Thyroid gland (tissue), 4 donors: ENCODE data around the gene PCIF1. TPM values are rescaled to one million over a fixed set of nuclear protein-coding genes. Genes with fewer than 3 reads are reported as not detected.
A peak's percentile ranks its signal among the peaks of the same experiment; 100 is the strongest.
"Not testable (repeated sequence)": the region's sequence is repeated elsewhere in the genome, so short reads cannot be mapped to it uniquely, and the experiment has no call there.

Experiments
- DNase-seq, 2 donors: peaks; one replicate each; pipeline ENCODE4 v3.0.0-alpha.2; 2019
- H3K27ac ChIP-seq, 3 donors: fragments of 200-600 bp; sonication (generic); 1 replicate in 2 of 3; 2 replicates in 1 of 3; pipeline ENCODE4 v1.5.1; 2016 to 2019; ENCODE audit warnings: mild to moderate bottlenecking in 1 of 3, moderate library complexity in 1 of 3
- H3K27me3 ChIP-seq: fragments of 200-600 bp; sonication (generic); one replicate; pipeline ENCODE4 v1.5.1; 2019
- H3K36me3 ChIP-seq, 2 donors: fragments of 200-600 bp; sonication (generic); one replicate each; pipeline ENCODE4 v1.5.1; 2016 to 2019
- H3K4me1 ChIP-seq, 2 donors: fragments of 200-600 bp; sonication (generic); one replicate each; pipeline ENCODE4 v1.5.1; 2017 to 2019
- H3K4me3 ChIP-seq, 3 donors: fragments of 200-600 bp; sonication (generic); replicated peaks in 1 of 3; 1 replicate in 2 of 3; 2 replicates in 1 of 3; pipeline ENCODE4 v1.5.1; 2016; ENCODE audit warnings: mild to moderate bottlenecking in 1 of 3
- H3K9me3 ChIP-seq: fragments of 200-600 bp; sonication (generic); one replicate; pipeline ENCODE4 v1.5.1; 2017
- CTCF ChIP-seq, 6 experiments: fragments of 200-600 bp in 3 of 6; fragments of 450-650 bp in 3 of 6; sonication (generic) in 3 of 6; IDR thresholded peaks; one replicate each; pipeline ENCODE4 v1.5.1; 2016 to 2019; ENCODE audit warnings: antibody characterized with exemption in 6 of 6, mild to moderate bottlenecking in 2 of 6, inconsistent platforms in 1 of 6, moderate library complexity in 1 of 6
- POLR2A ChIP-seq, 2 donors: fragments of 450-650 bp; IDR thresholded peaks; one replicate each; pipeline ENCODE4 v1.6.1; 2017; ENCODE audit warnings: antibody characterized with exemption in 2 of 2, mild to moderate bottlenecking in 2 of 2, moderate library complexity in 1 of 2
- WGBS, 2 donors: methylation state at CpG; one replicate each; pipeline ENCODE4 v1.1.5; 2017; 5-methylcytosine and 5-hydroxymethylcytosine counted together
- intact Hi-C: fragments of 100-400 bp; cut with DNase I; formaldehyde crosslinking; loops from one replicate; pipeline ENCODE4 v1.15.1; 2023
- total RNA-seq, 4 donors: library from RNA; depleted of rRNA; stranded (reverse); fragments of >200 nt; gene quantifications; one replicate each; pipeline ENCODE4 v1.2.3, GENCODE V29; 2016

Gene PCIF1
- total RNA-seq, 4 donors from 2014 or later: 28.1 to 63.6 (median 49.1) TPM

GRCh38 chr20:45925821-45926506 is 8.5 kb upstream of the PCIF1 start:
- Histone ChIP-seq H3K27me3 (no peaks in the 10 kb centered on the region), H3K36me3 (no peaks in the 10 kb centered on the region), H3K4me1 (peaks cover 6 to 12% of the 10 kb centered on the region in 2 donors), H3K9me3 (no peaks in the 10 kb centered on the region), H3K27ac (no peak overlapping the region), H3K4me3 (no peak overlapping the region)
- 47 to 55% methylated on average over 8 to 9 of the region's 9 CpGs for WGBS, 2 donors
- DNase-seq: no peak
- intact Hi-C loops: no loop called here
- no peak for TF ChIP-seq POLR2A (IDR thresholded peaks at IDR 0.05)
- no peak for TF ChIP-seq CTCF (IDR thresholded peaks at IDR 0.05)

- WGBS, 2 donors: 73 to 77% methylated on average over 2 of the region's 2 CpGs
- no peak for DNase-seq
- no peak overlapping the region for H3K27ac ChIP-seq
- TF ChIP-seq POLR2A (IDR thresholded peaks at IDR 0.05): no peak
- no peak for TF ChIP-seq CTCF (IDR thresholded peaks at IDR 0.05)
- H3K9me3 ChIP-seq: no peaks in the 10 kb centered on the region
- no peaks in the 10 kb centered on the region for H3K27me3 ChIP-seq
- H3K4me3 ChIP-seq: no peak overlapping the region
- intact Hi-C loops: no loop called here
- H3K36me3 ChIP-seq: no peaks in the 10 kb centered on the region
- peaks cover 6 to 12% of the 10 kb centered on the region in 2 donors for H3K4me1 ChIP-seq
These were observed 7.8 kb upstream of the PCIF1 start for GRCh38 chr20:45926731-45927070.

- 78 to 79% methylated on average over 11 to 14 of the region's 14 CpGs for WGBS, 2 donors
- Histone ChIP-seq H3K27me3 (no peaks in the 10 kb centered on the region), H3K4me1 (peaks cover 6 to 12% of the 10 kb centered on the region in 2 donors), H3K36me3 (no peaks in the 10 kb centered on the region), H3K4me3 (no peak overlapping the region), H3K9me3 (no peaks in the 10 kb centered on the region), H3K27ac (no peak overlapping the region)
- no peak for TF ChIP-seq CTCF (IDR thresholded peaks at IDR 0.05)
- no peak for TF ChIP-seq POLR2A (IDR thresholded peaks at IDR 0.05)
- no peak for DNase-seq
- intact Hi-C loops: no loop called here
These were observed 7.2 kb upstream of the PCIF1 start for GRCh38 chr20:45927071-45927878.

- not testable (repeated sequence) for H3K9me3 ChIP-seq, H3K36me3 ChIP-seq, H3K4me3 ChIP-seq, DNase-seq, H3K27ac ChIP-seq, H3K27me3 ChIP-seq
- peaks cover 14% of the 10 kb centered on the region in 2 donors for H3K4me1 ChIP-seq
- WGBS, 2 donors: 91 to 93% methylated on average over 17 of the region's 17 CpGs
- intact Hi-C loops: loop anchor here (5.0 to 10.0 kb wide), 2 partner anchors 39 to 117 kb away; partner anchors contain the start of genes CTSA, NEURL2 and UBE2C
These were observed 2.8 kb upstream of the PCIF1 start for GRCh38 chr20:45931680-45932079.

- 19 to 21% methylated on average over 21 to 22 of the region's 22 CpGs for WGBS, 2 donors
These were observed 1.0 kb upstream of the PCIF1 start for GRCh38 chr20:45933266-45934045.

More at GRCh38 chr20:45933266-45934045, 1.0 kb upstream of the PCIF1 start:
- peaks cover 14% of the 10 kb centered on the region in 2 donors for H3K4me1 ChIP-seq
- DNase-seq: peak; percentile 69 to 78
- peak overlapping the region; percentile 97 to 100 (median 100) for H3K27ac ChIP-seq
- intact Hi-C loops: loop anchor here (5.0 to 10.0 kb wide), 2 partner anchors 41 to 119 kb away; partner anchors contain the start of genes CTSA, NEURL2 and UBE2C
- H3K9me3 ChIP-seq: no peaks in the 10 kb centered on the region
- peak overlapping the region; percentile 38 to 96 (median 96) for H3K4me3 ChIP-seq
- H3K27me3 ChIP-seq: no peaks in the 10 kb centered on the region
- TF ChIP-seq POLR2A (IDR thresholded peaks at IDR 0.05) (no peak), CTCF (IDR thresholded peaks at IDR 0.05) (peak in 2 of 6 experiments; percentile 16 to 27)
- H3K36me3 ChIP-seq: peaks cover 11% of the 10 kb centered on the region in 2 donors
